ENCODE data around the gene C2orf76.

The C2orf76 gene

GRCh38 chr2:119338826-119339561, 27.6 kb downstream of the C2orf76 start:
- Histone ChIP-seq H3K27ac (no peak overlapping the region), H3K4me3 (ENCODE audit: low read depth in 1 of 2, low read length in 1 of 2) (no peak overlapping the region)

GRCh38 chr2:119338272-119338671, 28.4 kb downstream of the C2orf76 start:
- H3K4me3 ChIP-seq (ENCODE audit: low read depth in 1 of 2, low read length in 1 of 2), result no peak overlapping the region
- no peak for TF ChIP-seq CTCF (IDR thresholded peaks at IDR 0.05)
- H3K27ac ChIP-seq, result no peak overlapping the region
- H3K9me3 ChIP-seq, result no peaks in the 10 kb centered on the region
- no peaks in the 10 kb centered on the region for H3K4me1 ChIP-seq (ENCODE audit: control insufficient read depth in 1 of 2, insufficient read depth in 1 of 2, low read depth in 1 of 2, low read length in 1 of 2)
- no peaks in the 10 kb centered on the region for H3K27me3 ChIP-seq
- peaks cover 8% of the 10 kb centered on the region for H3K36me3 ChIP-seq

More at GRCh38 chr2:119338826-119339561, 27.6 kb downstream of the C2orf76 start:
- TF ChIP-seq CTCF (IDR thresholded peaks at IDR 0.05), result no peak
- Histone ChIP-seq H3K36me3 (peaks cover 8% of the 10 kb centered on the region), H3K4me1 (ENCODE audit: control insufficient read depth in 1 of 2, insufficient read depth in 1 of 2, low read depth in 1 of 2, low read length in 1 of 2) (no peaks in the 10 kb centered on the region), H3K27me3 (no peaks in the 10 kb centered on the region), H3K9me3 (no peaks in the 10 kb centered on the region)

- Histone ChIP-seq H3K27me3 (no peaks in the 10 kb centered on the region), H3K36me3 (peaks cover 8% of the 10 kb centered on the region), H3K4me3 (ENCODE audit: low read depth in 1 of 2, low read length in 1 of 2) (no peak overlapping the region), H3K4me1 (ENCODE audit: control insufficient read depth in 1 of 2, insufficient read depth in 1 of 2, low read depth in 1 of 2, low read length in 1 of 2) (no peaks in the 10 kb centered on the region), H3K9me3 (no peaks in the 10 kb centered on the region), H3K27ac (no peak overlapping the region)
- no peak for TF ChIP-seq CTCF (IDR thresholded peaks at IDR 0.05)
These were observed 28.9 kb downstream of the C2orf76 start for GRCh38 chr2:119337749-119338148.

GRCh38 chr2:119333833-119334232, 32.8 kb downstream of the C2orf76 start:
- Histone ChIP-seq H3K9me3 (no peaks in the 10 kb centered on the region), H3K27ac (no peak overlapping the region), H3K27me3 (no peaks in the 10 kb centered on the region), H3K4me1 (ENCODE audit: control insufficient read depth in 1 of 2, insufficient read depth in 1 of 2, low read depth in 1 of 2, low read length in 1 of 2) (no peaks in the 10 kb centered on the region), H3K36me3 (peaks cover 8% of the 10 kb centered on the region), H3K4me3 (ENCODE audit: low read depth in 1 of 2, low read length in 1 of 2) (no peak overlapping the region)
- TF ChIP-seq CTCF (IDR thresholded peaks at IDR 0.05), result no peak

GRCh38 chr2:119333360-119333759, 33.3 kb downstream of the C2orf76 start:
- no peak for TF ChIP-seq CTCF (IDR thresholded peaks at IDR 0.05)
- Histone ChIP-seq H3K27me3 (no peaks in the 10 kb centered on the region), H3K27ac (no peak overlapping the region), H3K9me3 (no peaks in the 10 kb centered on the region), H3K4me3 (ENCODE audit: low read depth in 1 of 2, low read length in 1 of 2) (no peak overlapping the region), H3K36me3 (peaks cover 8% of the 10 kb centered on the region), H3K4me1 (ENCODE audit: control insufficient read depth in 1 of 2, insufficient read depth in 1 of 2, low read depth in 1 of 2, low read length in 1 of 2) (no peaks in the 10 kb centered on the region)
